ENCODE data around the gene ANKRD52.

DNA sequence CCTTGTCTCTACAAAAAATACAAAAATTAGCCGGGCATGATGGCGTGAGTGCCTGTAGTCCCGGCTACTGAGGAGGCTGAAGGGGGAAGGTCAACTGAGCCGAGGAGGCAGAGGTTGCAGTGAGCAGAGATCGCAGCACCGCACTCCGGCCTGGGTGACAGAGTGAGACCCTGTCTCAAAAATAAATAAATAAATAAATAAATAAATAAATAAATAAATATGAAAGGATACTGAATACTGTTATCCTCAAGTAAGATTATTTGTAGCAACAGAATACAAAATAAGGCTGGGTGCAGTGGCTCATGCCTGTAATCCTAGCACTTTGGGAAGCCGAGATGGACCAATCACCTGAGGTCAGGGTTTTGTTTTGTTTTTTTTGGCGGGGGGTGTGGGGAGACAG, 38.3 kb downstream of the ANKRD52 start:
- no peak for TF ChIP-seq POLR2A (IDR thresholded peaks at IDR 0.05)
- TF ChIP-seq, protein P1, sequence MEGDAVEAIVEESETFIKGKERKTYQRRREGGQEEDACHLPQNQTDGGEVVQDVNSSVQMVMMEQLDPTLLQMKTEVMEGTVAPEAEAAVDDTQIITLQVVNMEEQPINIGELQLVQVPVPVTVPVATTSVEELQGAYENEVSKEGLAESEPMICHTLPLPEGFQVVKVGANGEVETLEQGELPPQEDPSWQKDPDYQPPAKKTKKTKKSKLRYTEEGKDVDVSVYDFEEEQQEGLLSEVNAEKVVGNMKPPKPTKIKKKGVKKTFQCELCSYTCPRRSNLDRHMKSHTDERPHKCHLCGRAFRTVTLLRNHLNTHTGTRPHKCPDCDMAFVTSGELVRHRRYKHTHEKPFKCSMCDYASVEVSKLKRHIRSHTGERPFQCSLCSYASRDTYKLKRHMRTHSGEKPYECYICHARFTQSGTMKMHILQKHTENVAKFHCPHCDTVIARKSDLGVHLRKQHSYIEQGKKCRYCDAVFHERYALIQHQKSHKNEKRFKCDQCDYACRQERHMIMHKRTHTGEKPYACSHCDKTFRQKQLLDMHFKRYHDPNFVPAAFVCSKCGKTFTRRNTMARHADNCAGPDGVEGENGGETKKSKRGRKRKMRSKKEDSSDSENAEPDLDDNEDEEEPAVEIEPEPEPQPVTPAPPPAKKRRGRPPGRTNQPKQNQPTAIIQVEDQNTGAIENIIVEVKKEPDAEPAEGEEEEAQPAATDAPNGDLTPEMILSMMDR (IDR thresholded peaks at IDR 0.05), result no peak

All from Peyer's patch (tissue), 4 donors.